Activated CD4-positive, alpha-beta T cell treated with anti-CD3 and anti-CD28 coated beads, Interleukin-2, amount 50 U/mL, for 1 hour (primary cell): ENCODE data around the gene CAD.
"Not testable (repeated sequence)": the region's sequence is repeated elsewhere in the genome, so short reads cannot be mapped to it uniquely, and the experiment has no call there.

Experiments
- DNase-seq: peaks from one replicate; pipeline ENCODE4 v3.0.0-alpha.2; 2020

CAD gene

DNA sequence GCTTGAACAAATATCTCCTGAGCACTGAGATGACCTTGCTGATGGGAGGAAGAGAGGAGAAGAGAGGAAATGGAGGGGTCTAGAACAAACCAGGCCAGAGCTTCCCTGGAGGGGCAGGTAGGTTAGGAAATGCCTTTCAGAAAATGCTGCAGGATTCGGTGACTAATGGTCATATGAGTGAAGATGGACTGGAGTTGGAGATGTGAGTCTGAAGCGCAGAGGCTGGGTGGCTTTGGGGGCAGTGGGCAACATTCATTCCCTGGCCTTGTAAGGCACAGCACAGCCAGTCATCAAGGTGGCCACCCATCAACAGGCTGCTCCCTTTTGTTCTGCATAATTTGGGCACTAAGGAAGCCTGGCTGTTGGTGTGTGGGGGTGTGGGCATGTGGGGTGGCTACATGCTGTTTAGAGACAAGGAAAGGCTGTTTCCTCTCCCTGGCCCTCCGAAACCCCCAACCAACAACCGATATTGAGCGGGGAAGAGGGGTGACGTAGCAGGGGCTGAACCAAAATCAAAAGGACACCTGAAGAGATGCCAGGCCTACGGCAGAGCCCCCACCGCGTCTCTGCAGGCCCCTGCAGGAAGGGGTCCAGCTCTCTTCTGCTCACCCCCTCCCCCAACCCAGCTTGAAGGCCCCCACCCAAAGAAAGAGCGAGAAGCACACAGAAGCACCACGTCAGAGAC lies 44.2 kb downstream of the CAD start:
- no peak for DNase-seq

DNA sequence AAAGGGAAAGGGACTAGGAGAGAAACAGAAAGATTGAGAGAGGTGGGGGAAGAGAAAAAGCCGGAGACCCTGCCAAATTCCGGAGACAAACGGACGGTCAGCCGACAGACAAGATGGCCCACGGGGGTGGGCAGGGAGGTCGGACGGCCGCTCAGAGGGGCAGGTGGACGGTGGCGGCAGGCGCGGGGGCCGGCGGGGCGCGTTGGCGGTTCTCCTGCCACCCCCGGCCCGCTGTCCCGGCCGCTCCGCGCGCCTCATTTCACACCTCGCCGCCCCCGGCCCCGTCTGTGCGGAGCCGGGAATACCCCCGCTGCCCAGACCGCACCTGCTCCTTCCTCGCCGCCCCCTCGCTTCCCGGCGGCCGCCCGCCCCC lies 44.7 kb downstream of the CAD start:
- no peak for DNase-seq

DNA sequence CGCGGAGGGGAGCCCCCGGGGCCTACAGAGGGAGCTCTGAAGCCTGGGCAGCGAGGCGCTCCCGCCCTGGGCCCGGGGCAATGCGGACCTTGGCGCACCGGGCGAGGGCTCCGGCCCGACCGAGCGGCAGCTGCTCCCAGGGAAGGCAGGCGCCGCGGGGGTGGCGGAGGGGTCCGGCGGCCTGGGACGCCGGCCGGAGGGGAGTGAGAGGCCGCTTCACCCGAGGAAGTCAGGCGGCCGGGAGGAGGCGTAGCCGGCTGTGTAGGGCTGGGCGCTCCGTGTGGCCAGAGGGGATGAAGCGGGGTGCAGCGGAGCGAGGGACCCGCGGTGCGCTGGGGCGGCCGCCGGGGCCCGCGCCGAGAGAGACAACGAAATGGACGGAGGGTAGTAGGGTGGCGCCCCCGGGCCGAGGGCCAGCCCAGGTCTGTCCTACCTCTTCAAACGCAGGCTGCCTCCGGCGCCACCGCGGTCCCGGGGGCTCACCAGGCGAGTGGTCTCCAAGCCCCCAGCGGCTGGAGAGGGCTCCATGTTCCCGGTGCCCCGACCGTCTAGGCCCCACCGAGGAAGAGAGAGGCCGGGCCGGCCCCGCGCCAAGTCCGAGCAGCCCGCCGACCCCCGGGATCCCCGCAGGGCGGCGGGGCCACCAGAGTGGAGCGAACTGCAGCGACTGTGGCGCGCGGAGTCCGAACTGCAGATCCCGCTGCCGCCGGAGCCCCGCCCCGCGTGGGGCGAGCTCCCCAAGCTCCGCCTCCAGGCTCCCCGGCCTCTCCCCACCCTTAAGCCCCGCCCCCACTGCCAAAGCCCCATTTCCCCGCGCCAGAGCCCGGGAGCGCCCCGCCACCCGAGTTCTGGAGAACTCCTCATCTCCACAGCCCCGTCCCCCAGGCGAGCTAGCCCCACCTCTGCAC lies 45.5 kb downstream of the CAD start, which contains the start of gene SLC30A3:
SLC30A3 (minus strand) TSS at position 669 of the 908 bp plus-strand sequence; CDS start at position 528, 141 bp downstream.
- peak; percentile 63 for DNase-seq

DNA sequence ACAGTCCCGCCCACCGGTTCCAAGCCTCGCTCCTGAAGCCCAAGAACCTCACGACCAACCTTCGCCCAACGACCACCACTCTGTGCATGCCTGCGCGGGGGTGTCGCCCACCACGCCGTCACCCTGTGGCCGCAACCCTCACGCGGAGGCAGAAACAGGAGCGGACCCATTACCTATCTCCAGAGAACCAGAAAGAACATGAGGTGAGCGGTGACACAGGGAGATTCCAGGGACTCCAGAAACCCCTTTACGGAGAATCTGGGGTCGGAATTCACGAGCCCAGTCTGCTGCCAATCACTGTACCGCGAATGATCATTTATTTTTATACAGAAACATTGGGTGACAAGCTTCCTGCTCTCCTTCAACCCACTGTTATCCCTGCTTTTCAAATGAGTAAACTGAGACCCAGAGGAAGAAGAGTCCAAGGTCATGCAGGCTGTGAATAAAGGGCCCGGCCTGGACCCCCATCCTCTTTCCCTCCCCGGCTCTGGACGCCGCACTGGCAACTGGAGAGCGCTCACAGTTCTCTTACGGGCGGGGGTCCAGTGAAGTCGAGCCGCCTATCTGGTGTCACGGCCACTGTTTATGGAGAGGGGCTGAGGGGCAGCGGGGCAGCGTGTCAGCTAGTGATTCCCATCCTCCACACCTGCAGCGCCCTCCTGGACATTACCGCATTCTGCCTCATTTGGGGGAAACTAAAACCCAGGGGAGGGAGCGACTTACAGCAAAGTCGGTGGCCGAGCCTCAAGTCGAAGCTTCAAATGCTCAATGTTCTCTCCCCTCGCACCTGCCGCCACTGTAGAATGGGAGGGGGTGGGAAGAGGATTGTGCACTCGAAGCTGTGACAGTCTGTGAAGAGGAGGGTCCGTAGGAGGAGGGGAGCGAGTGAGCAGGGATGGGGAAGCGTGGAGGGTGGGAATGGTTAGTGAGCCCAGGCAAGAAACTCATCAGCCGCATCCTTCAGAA lies 46.4 kb downstream of the CAD start:
- DNase-seq, result no peak

DNA sequence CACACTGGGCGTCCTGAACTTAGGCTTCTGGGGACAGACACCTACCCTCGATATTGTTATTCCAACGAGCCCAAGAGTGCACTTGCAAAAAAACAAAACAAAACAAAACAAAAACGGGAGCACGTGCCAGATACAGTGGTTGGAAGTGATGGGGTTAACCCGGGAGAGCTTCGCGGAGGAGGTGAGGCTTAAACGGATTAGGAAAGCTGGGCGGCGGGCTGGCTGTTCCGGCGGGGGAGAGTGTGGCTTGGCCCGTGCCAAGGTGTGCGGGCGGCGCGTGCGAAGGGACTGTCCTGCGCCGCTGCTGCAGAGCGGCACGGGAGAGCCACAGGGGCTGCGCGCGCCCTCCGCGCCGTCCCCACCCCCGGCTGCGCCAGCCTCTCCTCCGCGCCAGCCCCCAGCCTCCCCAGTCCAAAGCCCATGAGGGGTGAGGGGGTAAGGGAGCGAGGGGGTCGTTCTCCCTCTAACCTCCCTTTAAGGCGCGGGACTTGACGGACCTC lies 47.1 kb downstream of the CAD start:
- DNase-seq, result peak; percentile 6

DNA sequence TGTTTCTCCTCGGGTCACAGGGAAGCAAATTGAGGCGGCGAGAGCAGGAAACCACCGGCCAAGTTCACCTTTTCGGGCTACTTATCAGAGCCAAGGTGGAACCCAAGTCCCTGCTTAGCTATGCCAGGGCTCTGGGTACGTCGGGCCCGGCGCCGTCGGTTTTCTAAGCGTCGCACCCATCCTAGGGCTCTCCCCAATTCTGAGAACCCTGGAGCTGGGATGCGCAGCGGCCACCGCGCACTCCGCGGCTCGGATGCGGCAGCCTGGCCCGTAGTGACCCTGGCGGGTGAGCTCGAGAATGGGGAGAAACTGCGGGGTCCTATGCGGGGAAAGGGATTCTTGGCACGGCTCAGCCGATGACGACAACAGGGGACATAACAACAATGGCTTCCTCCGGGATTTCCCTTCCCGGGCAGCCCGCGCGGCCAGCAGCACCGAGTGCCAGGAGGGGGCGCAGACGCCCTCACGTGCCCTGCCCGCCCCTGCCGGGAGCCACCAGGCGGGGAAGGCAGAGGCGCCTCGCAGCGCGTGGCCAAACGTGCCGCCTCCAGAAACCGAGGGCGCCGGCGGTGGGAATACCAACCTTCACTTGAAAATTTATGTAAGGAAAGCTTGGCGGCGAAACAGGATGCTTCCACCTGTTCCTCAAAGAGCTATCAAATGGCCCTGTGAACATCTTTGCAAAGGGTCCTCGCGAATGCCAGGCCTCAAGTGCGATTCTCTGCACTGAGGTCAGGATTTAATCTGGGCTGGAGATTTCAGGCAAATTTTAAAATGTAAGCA lies 47.8 kb downstream of the CAD start:
- peak; percentile 62 for DNase-seq

DNA sequence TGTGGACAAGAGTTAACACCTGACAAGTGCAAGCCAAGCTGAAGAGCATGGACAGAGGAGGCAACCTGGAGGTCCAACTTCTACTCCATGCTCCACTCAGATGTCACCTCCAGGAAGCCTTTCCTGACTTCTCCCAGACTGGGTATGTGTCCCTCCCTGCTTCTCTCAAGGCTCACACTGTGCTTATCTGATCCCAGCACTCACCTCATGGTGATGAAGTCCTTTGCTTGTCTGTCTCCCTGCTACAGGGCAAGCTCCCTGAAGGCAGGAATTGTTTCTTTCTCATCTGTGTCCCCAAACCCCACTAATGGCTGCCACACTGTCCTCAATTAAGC lies 48.3 kb downstream of the CAD start:
- DNase-seq, result no peak

DNA sequence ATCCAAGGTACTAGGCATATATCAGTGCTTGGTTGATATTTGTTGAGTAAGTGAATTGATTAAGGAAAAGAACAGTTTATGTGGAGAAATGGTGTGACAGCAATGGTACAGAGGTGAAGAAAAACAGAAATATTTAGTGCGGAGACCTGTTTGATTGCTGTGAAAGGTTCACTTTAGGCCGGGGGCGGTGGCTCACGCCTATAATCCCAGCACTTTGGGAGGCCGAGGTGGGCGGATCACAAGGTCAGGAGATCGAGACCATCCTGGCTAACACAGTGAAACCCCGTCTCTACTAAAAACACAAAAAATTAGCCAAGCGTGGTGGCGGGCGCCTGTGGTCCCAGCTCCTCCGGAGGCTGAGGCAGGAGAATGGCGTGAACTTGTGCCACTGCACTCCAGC lies 51.1 kb downstream of the CAD start:
- DNase-seq, result not testable (repeated sequence)

DNA sequence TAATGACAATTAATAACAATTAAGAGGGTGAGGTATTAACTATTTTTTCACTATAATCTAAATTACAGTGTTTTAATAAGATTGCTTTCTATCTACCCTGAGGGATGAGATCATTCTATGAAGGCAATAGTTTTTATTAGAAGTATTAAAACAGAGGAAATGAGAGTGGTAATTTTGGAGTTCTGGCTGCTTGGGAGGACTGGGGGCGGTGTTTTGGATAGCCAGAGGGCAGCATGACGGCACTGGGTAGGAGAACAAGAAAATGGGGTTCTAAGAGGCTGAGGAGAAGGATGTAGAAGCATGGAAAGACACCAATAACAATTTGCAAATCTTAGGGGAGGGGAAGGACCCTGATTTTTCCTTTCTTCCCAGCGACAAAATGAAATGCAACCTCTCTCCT lies 53.0 kb downstream of the CAD start:
- no peak for DNase-seq

DNA sequence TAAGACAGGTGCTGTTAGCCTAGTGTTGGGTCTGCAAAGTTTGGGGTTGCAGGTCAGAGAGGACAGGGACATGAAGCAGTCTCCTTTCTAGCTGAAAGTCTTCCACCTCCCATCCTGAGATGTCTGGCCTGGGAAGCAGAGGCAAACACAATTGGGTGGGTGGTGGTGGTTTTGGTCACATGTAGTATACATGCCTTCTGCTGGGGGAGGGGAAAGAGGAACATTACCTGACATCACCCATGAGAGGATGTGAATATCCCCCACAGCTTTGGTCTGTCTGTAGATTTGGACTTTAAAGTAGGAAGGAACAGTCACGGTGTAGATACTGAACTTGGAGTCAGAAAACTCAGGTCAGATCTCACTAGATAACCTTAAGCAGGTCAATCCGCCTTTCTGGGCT lies 53.5 kb downstream of the CAD start:
- DNase-seq, result no peak

DNA sequence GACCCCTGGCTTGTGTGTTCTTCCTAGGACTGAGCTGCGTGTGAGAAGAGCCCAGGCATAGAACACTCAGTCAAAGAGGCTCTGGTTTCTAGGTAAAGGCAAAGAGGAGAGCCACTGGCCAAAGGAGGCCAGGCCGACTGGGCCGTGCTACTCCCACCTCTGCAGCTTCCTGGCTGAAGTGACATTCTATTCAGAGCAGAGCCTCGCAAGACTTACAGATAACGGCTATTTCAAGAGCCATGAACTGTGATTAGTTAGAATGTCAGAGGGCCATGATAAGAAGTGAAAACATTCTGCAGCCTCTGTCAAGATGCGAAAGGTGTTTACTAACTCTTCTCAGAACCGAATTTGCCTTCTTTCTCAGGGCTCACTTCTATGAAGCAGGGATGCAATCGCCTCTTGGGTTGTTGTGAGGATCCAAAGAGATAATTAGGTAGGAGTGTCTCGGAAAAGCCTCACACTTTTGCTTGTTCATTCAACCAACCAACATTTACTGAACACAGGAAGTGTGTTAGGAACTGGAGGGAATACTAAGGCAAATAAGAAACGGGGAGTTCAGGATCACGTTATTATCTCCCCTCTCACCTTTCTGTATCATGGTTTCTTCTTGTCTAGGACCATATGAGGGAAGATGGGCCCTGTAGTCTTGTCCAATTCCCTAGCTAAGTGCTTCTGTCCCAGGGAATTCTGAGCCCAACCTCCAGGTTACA lies 54.6 kb downstream of the CAD start:
- no peak for DNase-seq

DNA sequence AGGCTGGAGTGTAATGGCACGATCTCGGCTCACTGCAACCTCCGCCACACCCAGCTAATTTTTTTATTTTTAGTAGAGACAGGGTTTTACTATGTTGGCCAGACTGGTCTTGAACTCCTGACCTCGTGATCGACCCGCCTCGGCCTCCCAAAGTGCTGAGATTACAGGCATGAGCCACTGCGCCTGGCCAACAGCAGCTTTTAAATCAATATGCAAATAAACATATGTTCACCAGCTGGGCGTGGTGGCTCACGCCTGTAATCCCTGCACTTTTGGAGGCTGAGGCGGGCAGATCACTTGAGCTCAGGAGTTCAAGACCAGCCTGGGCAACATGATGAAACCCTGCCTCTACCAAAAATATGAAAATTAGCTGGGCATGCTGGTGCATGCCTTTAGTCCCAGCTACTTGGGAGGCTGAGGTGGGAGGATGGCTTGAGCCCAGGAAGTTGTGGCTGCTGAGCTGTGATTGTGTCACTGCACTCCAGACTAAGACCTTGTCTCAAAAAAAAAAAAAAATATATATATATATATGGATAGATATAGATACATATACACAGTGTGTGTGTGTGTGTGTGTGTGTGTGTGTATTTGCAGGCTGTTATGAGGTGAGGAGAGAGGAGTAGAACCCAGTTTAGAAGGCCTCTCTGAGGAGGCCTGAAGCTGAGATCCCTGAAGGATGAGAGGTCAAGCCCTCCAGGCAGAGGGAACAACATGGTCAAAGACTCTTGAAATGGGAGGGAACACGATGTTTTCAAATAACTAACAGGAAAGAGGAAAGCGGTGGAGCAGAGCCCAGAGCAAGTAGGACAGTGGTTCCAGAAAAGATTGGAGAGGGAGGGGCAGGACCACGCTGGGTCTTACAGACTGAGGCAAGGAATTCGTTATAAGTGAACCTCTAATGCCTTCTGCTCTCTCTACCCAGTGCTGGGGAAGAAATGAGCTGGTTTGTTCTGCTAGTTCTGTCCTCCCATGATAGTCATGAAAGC lies 55.7 kb downstream of the CAD start:
- DNase-seq, result not testable (repeated sequence)

DNA sequence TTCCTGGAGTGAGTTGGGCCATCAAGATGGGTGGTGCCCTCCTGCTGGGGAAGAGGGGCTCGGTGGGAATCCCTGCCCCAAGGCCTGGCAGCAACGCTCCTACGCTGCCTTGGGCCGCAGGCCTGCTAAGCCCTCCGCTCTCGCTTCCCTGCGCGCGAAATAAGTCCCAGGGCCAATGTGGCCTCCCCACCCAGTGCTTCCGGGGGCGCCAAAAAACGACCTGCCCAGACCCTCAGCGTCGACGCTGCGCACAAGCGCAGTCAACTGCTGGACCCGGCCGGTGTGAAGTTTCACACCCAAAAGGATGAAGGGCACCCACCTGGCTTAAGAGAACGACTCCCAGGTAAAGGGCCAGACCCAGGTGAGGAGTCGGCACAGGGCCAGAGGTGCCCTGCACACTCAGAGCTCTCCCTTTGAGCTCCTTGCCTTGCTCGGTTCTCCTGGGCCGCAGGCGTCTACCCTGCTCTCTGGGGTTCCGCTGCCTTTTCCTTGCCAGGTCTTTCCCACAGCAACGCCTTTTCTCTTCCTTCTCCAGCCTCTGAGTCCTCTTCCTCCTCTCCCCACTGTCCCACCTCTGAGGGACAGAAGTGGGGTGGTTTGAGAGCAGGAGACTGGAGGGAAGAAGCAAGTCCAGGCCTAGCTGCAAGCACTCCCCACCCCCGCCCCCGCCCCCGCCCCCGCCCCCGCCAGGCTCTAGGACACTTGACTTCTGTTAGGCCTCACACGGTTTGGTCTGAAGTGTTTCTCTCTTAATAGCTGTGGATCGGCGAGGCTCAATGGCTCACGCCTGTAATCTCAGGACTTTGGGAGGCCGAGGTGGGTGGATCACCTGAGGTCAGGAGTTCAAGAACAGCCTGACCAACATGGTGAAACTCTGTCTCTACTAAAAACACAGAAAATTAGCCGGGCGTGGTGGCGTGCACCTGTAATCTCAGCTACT lies 58.3 kb downstream of the CAD start, which contains the start of gene DNAJC5G:
DNAJC5G (plus strand) TSS at position 223 of the 940 bp plus-strand sequence. CDS start 1,296 bp downstream, outside the sequence.
- DNase-seq, result no peak

DNA sequence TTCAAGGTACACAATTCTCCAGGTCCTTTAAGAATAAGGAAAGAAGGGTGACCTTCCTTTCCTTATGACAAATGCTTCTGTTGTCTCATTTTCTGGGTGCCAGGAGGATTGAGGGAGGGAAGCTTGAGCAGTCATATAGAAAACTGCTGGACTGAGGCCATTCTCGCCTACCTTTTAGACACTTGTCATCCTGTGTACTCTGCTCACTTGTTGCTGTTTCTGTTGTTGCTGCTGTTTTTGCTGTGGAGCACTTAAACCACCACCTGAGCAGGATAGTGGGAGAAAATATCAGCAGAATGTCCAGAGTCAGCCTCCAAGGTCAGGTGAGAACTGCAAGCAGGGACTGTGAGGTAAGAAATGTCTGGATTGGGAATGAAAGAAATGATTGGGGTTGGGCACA lies 60.8 kb downstream of the CAD start:
- no peak for DNase-seq

DNA sequence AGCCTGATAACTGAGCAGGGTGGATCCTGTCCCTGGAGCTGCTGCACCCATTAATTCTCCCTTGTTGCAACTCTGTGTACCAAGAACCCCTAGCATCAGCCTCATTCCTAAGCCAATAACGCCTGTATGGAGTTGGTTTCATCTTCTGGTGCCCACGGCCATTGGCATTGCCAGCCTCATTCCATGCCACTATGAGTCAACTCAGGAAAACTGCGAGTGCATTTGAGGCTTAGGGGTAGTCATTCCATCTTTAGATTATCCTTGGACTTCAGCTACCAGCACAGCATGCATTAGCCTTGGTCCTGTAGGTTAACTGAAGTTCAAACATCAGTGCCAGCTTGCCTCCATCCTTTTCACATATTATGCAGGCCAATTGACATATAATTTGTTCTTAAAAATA lies 63.7 kb downstream of the CAD start:
- DNase-seq, result no peak

DNA sequence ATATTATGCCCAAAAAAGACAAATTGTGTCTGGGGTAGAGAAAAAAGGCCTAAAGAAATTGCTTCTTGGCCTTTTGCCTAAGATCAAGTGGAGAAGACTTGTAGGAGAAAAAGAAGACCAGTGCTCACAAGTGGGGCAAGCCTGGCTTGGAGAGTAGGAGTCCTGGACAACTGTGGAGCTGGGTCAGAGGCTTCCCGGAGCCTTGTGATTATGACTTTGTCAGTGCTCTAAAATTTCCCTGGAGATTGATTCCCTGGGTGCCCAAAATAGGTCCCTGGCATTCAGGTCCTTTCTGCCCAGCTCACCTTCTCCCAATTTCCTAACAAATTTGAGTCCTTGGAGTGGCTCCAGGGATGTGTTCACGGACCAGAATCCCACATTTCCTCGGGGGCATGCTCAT lies 64.3 kb downstream of the CAD start:
- no peak for DNase-seq

DNA sequence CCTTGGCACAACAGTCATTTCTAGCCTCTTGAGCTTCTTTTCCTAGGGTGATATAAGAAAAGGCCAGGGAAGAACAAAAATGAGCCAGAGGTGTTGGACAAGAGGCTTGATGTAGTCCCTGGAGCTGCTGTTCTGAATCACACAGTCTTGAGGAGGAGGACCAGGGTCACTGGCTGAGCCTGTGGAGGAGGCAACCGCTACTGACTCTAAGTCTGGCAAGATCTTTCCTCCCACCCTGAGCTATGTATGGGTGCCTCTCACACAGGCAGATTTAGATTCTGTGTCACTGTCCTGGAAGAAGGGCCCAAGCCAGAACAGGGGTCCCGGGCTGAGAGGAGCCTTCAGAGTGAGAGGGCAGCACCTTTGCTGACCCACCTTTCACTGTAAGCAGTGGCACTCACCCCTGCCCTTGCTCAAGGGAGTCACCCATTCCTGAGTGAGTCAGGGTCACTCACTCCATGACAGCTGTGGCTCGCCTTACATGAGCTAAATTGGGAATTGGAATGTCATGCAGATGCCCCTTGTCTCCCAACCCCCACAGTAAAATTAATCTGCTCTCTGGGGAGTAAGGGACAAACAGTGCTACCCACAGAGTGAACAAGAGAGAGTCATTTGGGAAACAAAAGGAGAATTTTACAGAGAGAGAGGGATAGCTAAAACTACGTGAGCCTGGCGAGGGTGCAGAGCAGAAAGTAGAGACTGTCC lies 64.8 kb downstream of the CAD start, which contains the start of gene TRIM54:
TRIM54 (plus strand) TSS at position 575 of the 705 bp plus-strand sequence. CDS start 303 bp downstream, outside the sequence.
- DNase-seq, result no peak

DNA sequence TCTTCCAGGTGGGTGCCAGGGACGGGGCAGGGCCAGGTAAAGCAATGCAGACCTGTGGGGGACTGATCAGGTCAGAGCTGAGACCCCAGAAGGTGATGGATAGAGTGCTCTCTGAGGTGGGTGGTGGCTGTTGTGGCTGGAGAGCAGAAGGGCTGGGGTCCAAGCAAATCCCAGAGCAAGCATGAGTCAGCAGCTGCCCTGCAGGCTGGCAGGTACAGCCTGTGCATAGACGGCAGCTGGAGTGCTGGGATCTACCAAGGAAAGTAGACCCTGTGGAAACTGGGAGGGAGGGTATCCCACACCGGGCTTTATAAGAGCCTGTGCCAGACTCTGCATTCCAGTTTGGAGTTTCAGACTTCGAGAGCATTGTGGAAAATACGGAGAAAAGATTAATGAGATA lies 65.7 kb downstream of the CAD start:
- no peak for DNase-seq
